ENCODE results near the gene ABHD4.
"Not testable (repeated sequence)": the region's sequence is repeated elsewhere in the genome, so short reads cannot be mapped to it uniquely, and the experiment has no call there.

DNA sequence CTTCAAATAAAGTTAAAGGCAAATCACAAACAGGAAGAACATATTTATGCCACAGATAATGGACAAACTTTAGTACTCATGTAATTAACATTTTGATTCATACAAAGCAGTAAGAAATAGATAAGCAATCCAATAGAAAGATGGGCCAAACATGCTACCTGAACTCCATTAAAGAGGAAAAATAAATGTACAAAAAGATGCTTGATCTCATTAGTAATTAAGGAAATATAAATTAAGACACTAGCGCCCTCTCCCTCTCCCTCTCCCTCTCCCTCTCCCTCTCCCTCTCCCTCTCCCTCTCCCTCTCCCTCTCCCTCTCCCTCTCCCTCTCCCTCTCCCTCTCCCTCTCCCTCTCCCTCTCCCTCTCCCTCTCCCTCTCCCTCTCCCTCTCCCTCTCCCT lies 37.9 kb downstream of the ABHD4 start:
- TF ChIP-seq, protein P1, sequence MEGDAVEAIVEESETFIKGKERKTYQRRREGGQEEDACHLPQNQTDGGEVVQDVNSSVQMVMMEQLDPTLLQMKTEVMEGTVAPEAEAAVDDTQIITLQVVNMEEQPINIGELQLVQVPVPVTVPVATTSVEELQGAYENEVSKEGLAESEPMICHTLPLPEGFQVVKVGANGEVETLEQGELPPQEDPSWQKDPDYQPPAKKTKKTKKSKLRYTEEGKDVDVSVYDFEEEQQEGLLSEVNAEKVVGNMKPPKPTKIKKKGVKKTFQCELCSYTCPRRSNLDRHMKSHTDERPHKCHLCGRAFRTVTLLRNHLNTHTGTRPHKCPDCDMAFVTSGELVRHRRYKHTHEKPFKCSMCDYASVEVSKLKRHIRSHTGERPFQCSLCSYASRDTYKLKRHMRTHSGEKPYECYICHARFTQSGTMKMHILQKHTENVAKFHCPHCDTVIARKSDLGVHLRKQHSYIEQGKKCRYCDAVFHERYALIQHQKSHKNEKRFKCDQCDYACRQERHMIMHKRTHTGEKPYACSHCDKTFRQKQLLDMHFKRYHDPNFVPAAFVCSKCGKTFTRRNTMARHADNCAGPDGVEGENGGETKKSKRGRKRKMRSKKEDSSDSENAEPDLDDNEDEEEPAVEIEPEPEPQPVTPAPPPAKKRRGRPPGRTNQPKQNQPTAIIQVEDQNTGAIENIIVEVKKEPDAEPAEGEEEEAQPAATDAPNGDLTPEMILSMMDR (IDR thresholded peaks at IDR 0.05): not testable (repeated sequence)
- not testable (repeated sequence) for TF ChIP-seq POLR2A (IDR thresholded peaks at IDR 0.05)

Data from prostate gland (tissue), 2 donors.